ENCODE measurements around the gene CCDC77. TPM values are rescaled to one million over a fixed set of nuclear protein-coding genes. Genes with fewer than 3 reads are reported as not detected.
A peak's percentile ranks its signal among the peaks of the same experiment; 100 is the strongest.
"Not testable (repeated sequence)": the region's sequence is repeated elsewhere in the genome, so short reads cannot be mapped to it uniquely, and the experiment has no call there.

Gene CCDC77
- polyA plus RNA-seq (ENCODE audit: insufficient read length in 4 of 4): 10 to 100 TPM; 18.4 to 28.1 (median 25.1) TPM

DNA sequence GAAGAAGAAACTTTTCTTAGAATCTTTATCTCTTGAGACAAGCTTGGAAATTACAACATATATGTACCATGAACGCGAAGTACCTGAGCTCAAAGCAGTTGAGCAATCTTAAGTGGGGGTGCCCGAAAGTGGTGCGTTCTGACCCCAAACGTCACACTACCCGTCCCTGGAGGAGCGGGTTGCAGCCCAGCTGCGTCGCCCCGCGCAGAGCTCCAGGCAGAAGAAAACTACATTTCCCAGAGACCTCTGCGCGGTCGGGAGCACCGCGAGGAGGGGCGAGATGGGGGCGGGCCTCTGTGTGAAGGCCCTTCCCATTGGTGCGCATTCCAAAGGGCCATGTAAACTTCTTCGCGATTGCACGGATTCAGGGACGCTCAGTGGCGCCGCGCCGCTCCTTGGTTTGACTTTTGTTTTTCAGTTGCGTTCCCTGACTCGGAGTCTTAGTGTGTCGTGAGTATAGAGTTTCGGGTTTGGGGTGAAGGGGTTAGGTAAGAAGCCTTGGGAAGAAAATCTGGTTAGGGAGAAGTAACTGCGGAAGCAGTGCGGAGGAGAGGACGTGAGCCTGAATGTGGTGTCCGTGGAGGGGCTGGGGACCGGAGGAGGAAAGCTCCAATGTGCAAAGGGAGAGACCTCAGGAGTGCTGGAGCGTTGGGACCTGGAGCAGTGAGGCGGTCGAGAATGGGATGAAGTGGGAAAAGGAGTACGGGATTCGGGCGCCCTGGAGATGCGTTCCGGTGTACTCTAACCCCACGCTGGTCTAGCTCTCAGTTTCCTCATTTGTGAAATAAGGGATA lies at the start of gene CCDC77:
TSS of gene CCDC77 (plus strand) at position 410 of the 794 bp plus-strand sequence. CDS start 7,740 bp downstream, outside the sequence.
- DNase-seq (ENCODE audit: low read depth in 4 of 4, low spot score in 2 of 4): peak; percentile 84 to 97 (median 92)

DNA sequence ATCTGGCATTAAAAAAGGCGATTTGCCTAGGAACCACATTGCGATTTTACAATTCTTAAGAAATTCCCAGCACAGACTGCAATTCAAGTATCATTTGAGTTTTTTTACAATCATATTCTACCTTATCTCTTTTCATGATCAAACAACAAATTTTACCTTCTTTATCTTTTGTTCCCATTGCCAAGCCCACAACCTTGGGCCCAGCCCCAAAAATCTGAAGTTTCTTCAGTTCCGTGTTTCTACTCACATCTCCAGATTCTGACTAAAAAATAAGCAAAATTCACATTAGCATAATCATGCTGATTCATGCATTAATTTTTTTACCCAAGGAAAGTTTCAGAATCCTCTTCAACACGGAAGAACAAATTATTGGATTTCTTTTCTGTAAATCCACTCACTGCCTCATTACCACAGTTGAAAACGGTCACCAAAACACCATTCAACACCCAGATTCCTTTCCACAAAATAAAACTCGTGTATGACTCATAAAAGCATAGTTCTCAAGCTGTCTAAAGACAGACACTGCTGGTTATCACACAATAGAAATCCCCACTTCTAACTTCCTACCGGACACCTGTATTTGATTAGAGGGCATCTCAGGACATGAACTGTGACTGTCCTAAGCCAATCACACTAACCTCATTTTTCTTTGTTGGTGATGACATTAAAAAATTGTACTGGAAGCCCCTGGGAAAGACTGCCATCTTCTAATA lies 45.0 kb upstream of the CCDC77 start:
- DNase-seq (ENCODE audit: low read depth in 4 of 4, low spot score in 2 of 4): no peak

DNA sequence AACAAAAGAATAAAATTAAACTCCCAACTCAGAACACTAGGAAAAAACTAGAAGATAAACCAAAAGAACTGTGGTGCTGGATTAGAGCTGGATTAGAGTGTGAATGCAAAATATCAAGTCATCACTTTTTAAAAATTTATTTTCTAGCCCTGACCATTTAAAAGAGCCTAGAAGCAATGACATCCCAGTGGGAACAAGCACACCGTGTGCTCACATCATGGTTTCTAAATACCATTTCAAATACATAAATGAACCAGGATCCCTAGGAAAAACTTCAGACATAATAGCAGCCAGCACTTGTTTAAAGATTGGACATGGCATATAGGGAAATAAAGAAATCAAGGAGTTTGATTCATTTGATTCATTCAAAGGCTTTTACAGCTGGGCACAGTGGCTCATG lies 42.4 kb upstream of the CCDC77 start:
- no peak for DNase-seq (ENCODE audit: low read depth in 4 of 4, low spot score in 2 of 4)

DNA sequence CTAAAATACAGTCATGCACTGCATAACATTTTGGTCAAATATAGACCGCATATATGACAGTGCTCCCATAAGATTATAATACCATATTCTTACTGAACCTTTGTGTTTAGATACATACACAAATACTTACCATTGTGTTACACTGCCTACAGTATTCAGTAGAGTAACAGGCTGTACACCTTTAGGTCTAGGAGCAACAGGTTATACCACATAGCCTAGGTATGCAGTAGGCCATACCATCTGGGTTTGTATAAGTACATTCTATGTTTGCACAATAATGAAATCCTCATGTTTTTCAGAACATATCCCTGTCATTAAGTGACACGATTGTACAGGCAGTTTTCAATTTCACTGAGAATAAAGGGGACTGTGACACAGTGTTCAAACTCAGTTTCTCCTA lies 34.6 kb upstream of the CCDC77 start:
- no peak for DNase-seq (ENCODE audit: low read depth in 4 of 4, low spot score in 2 of 4)

DNA sequence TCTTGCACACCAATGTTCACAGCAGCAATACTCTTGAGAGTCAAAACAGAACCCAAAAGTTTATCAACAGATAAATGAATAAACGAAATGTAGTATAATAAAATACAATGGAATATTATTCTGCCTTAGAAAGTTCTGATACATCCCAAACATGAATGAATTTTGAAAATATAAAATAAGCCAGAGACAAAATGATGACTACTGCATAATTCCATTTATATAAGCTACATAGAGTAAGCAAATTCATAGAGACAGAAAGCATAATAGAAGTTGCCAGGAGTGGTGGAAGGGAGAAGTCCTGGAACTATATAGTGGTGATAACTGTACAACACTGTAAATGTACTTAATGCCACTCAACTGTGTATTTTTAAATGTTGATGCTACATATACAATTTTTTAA lies 33.5 kb upstream of the CCDC77 start:
- DNase-seq (ENCODE audit: low read depth in 4 of 4, low spot score in 2 of 4): no peak

DNA sequence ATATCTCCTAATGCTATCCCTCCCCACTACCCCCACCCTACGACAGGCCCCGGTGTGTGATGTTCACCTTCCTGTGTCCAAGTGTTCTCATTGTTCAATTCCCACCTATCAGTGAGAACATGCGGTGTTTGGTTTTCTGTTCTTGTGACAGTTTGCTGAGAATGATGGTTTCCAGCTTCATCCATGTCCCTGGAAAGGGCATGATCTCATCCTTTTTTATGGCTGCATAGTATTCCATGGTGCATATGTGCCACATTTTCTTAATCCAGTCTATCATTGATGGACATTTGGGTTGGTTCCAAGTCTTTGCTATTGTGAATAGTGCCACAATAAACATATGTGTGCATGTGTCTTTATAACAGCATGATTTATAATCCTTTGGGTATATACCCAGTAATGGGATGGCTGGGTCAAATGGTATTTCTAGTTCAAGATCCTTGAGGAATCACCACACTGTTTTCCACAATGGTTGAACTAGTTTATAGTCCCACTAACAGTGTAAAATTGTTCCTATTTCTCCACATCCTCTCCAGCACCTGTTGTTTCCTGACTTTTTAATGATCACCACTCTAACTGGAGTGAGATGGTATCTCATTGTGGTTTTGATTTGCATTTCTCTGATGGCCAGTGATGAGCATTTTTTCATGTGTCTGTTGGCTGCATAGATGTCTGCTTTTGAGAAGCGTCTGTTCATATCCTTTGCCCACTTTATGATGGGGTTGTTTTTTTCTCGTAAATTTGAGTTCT lies 30.5 kb upstream of the CCDC77 start:
- DNase-seq (ENCODE audit: low read depth in 4 of 4, low spot score in 2 of 4): not testable (repeated sequence)

DNA sequence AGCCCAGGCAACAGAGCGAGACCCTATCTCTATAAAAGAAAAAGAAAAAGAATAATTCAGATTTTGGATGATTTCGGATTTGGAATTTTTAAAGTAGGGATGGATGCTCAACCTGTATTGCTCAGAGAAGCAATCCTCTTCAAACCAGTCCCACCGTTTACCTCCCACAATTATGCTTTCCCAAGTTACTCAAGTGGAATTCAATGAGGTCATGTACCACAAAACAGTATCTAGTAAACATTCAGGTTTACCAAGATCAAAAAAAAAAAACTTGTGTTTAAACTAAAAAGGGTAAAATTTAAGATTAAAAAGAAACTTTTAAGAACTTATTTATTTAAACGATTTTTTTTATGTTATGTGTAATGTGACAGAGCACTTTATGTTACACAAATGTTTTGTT lies 14.8 kb upstream of the CCDC77 start:
- DNase-seq (ENCODE audit: low read depth in 4 of 4, low spot score in 2 of 4): no peak

DNA sequence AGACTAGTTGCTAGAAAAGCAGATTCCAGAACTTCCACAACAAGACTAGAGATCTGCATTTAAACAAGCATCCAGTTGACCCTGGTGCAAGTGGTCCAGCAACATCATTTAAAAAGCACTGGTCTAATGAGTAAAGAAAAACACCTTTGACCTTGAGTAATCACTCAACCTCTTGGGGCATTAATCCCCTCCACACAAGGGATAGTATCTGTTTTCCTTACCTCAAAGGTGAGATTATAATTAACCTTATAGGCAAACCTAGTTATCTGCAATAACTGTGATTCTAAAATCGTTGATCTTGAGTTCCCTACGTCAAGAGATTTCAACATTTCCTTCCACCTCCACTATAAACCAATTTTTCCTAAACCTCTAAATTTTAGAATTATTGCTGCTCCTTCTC lies 13.4 kb upstream of the CCDC77 start:
- DNase-seq (ENCODE audit: low read depth in 4 of 4, low spot score in 2 of 4): no peak

DNA sequence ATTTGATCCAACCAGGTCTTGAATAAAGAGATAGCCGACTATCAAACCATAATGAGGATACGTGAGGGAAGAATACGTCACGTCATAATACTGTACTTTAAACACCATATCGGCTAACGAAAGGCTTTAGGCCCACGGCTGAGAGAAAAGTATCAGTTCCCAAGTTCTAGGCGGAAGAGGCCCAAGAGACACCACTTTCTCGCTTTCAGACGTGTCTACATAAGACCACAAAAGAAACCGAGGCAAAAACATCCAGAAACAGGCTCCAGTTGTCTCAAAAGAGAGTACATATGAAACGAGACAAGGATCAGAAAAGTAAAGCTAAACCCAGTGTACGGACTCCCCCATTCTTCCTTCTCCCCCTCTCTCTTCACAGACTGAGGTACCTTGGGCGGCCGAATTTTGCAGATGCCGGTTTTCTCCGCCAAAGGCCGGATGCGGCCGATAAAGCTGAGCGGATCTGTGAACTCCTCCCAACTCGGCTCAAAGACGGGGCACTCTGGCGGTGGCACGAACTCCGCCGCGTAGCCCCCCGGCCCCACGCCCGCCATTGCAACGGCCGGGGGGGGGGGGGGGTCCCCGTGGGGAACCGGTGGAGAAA lies 12.8 kb upstream of the CCDC77 start:
- DNase-seq (ENCODE audit: low read depth in 4 of 4, low spot score in 2 of 4): peak in 2 of 4 donors; percentile 32 to 52

DNA sequence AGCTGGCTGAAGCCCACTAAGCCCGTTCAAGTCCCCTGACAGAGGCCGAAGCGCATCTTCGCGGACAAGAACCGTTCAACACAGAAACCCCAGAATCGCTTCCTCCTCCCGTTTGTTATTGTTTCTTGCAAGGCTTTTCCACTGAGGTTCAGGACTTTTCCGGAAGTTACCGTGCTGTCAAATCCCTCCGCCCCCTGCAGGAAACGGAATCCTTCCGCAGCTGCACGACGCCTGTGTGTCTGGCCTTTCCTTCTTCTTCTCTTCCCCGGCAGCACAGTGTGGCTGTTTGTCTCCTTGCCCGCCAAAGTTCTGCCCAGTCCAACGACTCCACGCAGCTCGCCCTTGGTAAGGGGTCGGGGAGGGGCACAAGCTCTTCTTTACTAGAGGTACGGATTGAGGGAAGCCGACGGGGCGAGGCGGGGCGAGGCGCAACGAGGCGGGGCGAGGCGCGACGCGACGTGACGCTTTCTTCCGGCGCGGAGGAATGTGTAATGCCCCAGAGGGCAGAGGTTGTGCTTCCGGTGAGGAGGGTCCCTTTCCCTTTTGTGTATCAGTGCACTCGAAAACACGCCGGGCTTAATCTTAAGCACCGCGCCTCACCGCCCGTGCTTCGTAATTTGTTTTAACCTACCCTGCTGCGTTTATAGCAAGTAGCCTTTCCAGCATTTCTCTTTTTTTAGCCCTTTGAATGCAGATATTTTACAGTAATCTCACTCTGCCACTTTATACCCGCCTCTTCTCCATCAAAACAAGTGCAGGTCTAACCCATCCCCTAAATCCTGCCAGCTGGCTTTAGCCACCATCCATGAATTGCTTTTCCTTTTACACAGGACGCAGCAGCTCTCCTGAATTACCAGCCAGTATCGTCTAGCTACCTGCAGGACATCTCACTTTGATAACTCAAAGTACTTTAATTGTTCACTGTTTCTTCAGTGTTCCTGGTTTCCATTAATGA lies 12.0 kb upstream of the CCDC77 start, which contains the start of gene KDM5A:
TSS of gene KDM5A (minus strand) at position 179 of the 955 bp plus-strand sequence. CDS start 229 bp downstream, outside the sequence.
- DNase-seq (ENCODE audit: low read depth in 4 of 4, low spot score in 2 of 4): peak; percentile 92 to 99 (median 96)

DNA sequence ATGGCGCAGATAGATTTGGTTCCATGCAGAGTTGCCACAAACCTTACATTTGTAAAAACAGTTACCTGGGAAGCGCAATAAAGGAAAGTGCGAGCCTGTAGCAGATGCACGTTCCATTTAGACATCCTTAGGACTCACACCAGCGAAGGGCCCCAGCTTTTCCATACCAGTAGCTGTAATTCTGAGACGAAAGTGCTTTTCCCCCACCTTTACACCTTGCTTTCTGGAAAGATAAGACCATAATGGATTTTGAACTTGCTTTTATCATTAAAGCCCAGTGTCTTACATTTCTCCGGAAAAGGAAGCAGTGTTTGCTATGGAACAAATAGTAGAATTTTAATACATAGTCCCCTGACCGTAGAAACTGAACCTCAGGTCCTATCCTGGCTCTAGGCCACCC lies 616 bp upstream of the CCDC77 start:
- no peak for DNase-seq (ENCODE audit: low read depth in 4 of 4, low spot score in 2 of 4)

DNA sequence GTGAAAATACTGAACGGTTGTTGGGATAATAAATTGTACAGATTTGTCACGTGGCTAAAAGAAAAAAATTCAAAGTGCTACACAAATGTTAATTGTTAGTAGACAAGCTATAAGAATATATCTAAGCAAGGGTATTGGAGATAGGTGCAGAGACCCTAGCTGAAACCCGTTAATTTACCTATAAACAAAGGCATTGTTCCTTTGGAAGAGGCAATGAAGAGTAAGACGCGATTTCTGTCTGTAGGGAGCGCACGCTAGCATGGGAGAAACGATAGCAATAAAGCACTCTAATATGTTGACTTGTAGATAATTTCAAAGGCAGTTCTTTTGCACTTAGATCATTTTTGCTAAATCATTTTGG lies 565 bp downstream of the CCDC77 start:
- DNase-seq (ENCODE audit: low read depth in 4 of 4, low spot score in 2 of 4): peak in 2 of 4 donors; percentile 40 to 47

DNA sequence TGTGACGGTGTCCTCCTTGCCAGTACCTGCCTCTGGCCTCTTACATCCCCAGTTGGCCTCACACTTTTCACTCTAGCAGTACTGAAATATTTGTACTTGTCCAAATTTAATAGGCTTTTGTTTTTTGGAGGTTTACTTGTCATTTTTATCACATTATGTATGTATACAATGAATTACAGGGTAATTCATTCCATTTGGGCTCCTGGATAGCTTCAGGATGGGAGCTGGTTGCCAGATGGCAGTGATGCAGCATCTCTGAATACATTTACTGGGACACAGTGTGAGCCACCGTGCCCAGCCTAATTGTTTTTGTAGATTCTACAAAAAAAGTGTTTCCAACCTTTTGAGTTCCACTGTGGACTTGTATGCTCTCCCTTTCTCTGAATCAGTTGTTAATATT lies 13.4 kb downstream of the CCDC77 start:
- DNase-seq (ENCODE audit: low read depth in 4 of 4, low spot score in 2 of 4): no peak

DNA sequence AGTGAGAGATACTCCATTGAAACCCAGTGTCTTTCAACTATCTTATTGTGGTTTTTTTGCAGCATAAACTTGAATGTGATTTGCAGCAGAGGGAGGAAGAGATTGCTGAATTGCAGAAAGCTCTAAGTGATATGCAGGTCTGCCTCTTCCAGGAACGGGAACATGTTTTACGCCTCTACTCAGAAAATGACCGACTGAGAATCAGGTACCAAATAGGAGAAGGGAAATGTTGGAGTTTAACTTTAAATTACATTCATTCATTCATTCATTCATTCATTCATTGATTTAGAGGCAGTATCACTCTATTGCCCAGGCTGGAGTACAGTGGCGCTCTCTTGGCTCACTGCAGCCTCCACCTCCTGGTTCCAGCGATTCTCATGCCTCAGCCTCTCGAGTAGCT lies 17.0 kb downstream of the CCDC77 start:
- DNase-seq (ENCODE audit: low read depth in 4 of 4, low spot score in 2 of 4): no peak

DNA sequence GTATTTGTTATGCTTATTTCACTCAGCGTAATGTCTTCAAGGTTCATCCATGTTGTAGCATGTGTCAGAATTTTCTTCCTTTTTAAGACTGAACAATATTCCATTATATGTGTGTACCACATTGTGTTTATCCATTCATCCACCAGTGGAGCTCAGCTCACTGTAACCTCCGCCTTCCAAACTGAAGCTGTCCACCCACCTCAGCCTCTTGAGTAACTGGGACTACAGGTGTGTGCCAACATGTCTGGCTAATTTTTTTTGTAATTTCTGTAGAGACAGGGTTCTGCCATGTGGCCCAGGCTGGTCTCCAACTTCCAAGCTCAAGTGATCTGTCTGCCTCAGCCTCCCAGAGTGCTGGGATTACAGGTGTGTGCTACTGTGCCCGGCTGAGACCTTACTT lies 21.1 kb downstream of the CCDC77 start:
- no peak for DNase-seq (ENCODE audit: low read depth in 4 of 4, low spot score in 2 of 4)

DNA sequence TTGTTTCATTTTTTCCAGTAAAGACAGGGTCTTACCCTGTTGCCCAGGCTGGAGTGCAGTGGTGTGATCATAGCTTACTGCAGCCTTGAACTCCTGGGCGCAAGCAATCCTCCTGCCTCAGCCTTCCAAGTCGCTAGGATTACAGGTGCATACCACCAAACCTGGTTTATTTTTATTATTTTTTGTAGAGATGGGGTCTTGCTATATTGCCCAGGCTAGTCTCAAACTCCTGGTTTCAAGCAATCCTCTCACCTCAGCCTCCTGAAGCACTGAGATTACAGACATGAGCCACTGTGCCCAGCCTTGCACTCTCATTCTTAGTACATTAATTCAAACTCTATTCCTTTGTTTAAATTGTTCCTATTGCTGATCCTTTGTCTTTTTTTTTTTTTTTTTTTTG lies 34.3 kb downstream of the CCDC77 start:
- not testable (repeated sequence) for DNase-seq (ENCODE audit: low read depth in 4 of 4, low spot score in 2 of 4)

DNA sequence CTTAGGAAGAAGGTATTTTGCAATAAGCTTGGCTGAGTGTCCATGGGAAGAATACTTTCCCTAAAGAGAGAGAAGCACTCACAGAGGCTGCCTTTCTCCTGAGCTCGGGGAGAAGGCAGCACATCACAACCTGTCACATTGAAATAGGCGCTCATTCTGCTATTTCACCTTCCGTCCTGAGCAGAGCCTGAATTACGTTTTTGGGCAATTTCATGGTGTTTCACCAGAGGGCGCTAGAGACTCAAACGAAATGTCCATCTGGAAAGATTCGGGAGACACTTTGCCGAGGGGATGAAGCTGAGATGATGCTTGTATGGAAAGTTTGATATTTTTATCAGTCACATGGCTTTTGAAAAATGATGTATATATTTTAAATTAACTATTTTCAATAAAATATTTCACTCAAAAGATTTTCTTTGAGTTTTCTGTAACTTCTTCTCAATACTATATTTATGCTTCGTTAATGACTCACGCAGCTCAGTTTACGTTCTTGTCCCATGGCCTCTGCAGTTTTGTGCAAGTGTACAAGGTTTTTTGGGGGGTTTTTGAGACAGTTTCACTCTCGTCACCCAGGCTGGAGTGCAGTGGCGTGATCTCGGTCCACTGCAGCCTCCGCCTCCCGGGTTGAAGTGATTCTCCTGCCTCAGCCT lies 40.9 kb downstream of the CCDC77 start:
- DNase-seq (ENCODE audit: low read depth in 4 of 4, low spot score in 2 of 4): peak in 1 of 4 donors; percentile 45

DNA sequence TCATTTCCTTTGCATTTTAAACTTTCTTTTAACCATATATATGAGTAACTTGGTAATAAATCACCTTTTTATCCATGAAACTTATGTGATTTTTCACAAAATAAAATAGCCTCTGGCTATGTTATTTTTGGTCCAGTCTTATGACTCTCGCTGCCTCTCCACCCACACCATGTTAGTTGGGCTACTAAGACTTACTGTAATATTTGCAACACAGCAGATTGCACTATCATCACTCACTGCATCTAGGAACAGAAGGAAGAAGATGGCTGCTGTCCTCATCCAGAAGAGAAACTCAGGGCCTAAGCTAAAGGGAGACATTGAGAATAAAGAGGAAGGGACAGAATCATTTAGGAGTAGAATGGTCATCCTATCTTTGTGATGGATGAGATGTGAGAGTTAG lies 45.7 kb downstream of the CCDC77 start:
- DNase-seq (ENCODE audit: low read depth in 4 of 4, low spot score in 2 of 4): no peak

DNA sequence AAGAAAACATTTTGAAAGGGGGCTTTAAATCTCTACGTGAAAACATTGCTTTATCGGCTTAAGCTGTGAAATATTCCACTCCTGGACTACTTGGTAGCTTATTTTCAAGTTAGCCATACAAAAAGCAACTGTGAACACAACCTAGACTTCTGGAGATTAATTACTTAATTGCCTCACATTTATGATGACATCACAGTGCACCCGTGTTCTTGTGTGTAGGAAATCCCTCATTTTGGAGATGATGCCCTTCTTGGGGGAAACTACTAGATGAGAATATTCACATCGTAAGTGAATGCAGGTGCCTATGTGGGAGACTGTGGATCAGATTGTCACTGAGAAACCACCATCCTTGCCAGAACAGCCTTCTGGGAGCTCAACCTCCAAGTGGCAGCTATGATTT lies 47.8 kb downstream of the CCDC77 start:
- no peak for DNase-seq (ENCODE audit: low read depth in 4 of 4, low spot score in 2 of 4)
